ENCODE results near the gene MYL1.

DNA sequence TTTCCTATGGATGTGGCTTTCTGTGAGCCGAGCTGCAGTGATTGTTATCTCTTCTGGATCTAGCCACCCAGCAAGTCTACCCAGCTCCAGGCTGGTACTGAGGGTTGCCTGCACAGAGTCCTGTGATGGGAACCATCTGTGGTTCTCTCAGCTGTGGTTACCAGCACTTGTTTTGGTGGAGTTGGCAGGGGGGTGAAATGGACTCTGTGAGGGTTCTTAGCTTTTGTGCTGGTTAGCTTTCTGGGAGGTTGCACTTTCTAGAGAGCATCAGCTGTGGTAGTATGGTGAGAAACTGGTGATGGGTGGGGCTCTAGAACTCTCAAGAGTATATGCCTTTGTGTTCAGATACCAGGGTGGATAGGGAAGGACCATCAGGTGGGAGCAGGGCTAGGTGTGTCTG is 45.4 kb upstream of the MYL1 start:
- TF ChIP-seq CTCF (conservative IDR thresholded peaks at IDR 0.05; ENCODE audit: low read depth, low read length), result no peak
- no peak for TF ChIP-seq POLR2A (IDR thresholded peaks at IDR 0.05; ENCODE audit: low read depth, low read length)
- TF ChIP-seq FOS (IDR thresholded peaks at IDR 0.05; ENCODE audit: low read depth, low read length), result no peak
- no peak for TF ChIP-seq RCOR1 (IDR thresholded peaks at IDR 0.05; ENCODE audit: insufficient replicate concordance, low read length)
- no peak for TF ChIP-seq NFE2L2 (IDR thresholded peaks at IDR 0.05; ENCODE audit: low read depth, low read length)
- TF ChIP-seq SMC3 (IDR thresholded peaks at IDR 0.05; ENCODE audit: low read depth, low read length), result no peak
- TF ChIP-seq MAZ (IDR thresholded peaks at IDR 0.05; ENCODE audit: borderline replicate concordance, low read depth, low read length), result no peak
- no peak for TF ChIP-seq MAFK (IDR thresholded peaks at IDR 0.05; ENCODE audit: low read depth, low read length)
- TF ChIP-seq RAD21 (IDR thresholded peaks at IDR 0.05; ENCODE audit: low read length), result no peak
- no peak for TF ChIP-seq BHLHE40 (IDR thresholded peaks at IDR 0.05; ENCODE audit: low read depth, low read length)
- no peak for TF ChIP-seq ELK1 (IDR thresholded peaks at IDR 0.05; ENCODE audit: borderline replicate concordance, low read depth, low read length)
- TF ChIP-seq MXI1 (IDR thresholded peaks at IDR 0.05; ENCODE audit: borderline replicate concordance, low read depth, low read length), result no peak

Measured in IMR-90 (cell line).